Ovary (tissue), 3 donors: ENCODE data around the gene C2orf80.

ENCODE experiments used
- CTCF ChIP-seq, 3 donors: fragments of 450-650 bp in 2 of 3; fragments of 200-600 bp in 1 of 3; IDR thresholded peaks; one replicate each; pipeline versions ENCODE4 v1.5.1 to v1.8.0; 2016 to 2022; ENCODE audit warnings: antibody characterized with exemption in 3 of 3, mild to moderate bottlenecking in 1 of 3
- EP300 ChIP-seq: sonication (generic); formaldehyde crosslinking; IDR thresholded peaks from one replicate; pipeline ENCODE4 v1.6.1; 2017; ENCODE audit warnings: antibody characterized with exemption
- POLR2A ChIP-seq: fragments of 450-650 bp; IDR thresholded peaks from one replicate; pipeline ENCODE4 v1.6.1; 2017; ENCODE audit warnings: antibody characterized with exemption, mild to moderate bottlenecking, moderate library complexity
- donor health status: DM: no; HTN: no; CAD: no.

GRCh38 chr2:208228476-208228875 is 38.6 kb upstream of the C2orf80 start:
- no peak for TF ChIP-seq POLR2A
- TF ChIP-seq CTCF (IDR thresholded peaks at IDR 0.05): no peak
- TF ChIP-seq EP300: no peak
